KBM-7 (cell line): ENCODE data around the gene PPAN.

ENCODE experiments used
- DNase-seq: peaks from one replicate; pipeline ENCODE4 v3.0.0-alpha.2; 2015
- in situ Hi-C: fragments of 300-500 bp; cut with MboI; formaldehyde crosslinking; loops from 2 replicates; pipeline ENCODE4 v1.14.3; 2020; ENCODE audit warnings: low sequenced_read_pairs, low pct_unique_long_range_greater_than_20kb, mixed read lengths

Gene PPAN

DNA sequence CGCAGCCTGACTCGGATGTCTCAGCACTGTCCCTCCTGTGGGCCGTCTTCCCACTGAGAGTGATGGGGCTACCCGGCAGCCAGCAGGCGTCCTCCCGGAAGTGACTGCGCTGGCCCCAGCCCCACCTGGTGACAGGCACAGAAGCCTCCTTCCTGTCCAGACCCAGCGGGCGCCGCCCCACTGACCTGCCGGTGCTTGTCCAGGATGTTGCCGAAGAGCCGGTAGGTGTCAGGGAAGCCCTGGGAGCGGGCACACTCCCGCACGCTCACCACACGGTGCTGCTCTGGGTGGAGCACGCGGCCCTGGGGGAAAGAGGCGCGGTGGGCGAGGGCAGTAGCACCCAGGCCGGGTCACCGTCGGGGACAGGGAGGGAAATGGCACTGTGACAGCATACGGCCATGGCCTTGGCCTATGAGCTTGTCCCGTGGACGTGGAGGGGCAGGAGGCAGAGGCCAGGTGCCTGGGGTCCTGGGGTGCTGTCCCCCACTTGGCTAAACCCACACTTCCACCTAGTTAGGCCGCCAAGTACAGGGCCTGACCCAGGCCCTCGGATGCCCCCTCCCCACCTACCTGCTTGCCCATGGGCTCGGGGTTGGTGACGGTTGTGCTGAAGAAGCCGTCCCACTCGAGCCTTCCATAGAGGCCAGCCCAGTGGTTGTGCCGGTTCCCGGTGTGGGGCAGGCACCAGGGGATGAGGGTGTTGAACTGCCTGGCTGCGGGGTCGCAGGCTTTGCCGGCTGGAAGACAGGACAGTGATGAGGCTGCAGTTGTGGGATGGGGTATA, 29.6 kb downstream of the PPAN start:
- DNase-seq, result no peak
- in situ Hi-C loops, result no loop called here

DNA sequence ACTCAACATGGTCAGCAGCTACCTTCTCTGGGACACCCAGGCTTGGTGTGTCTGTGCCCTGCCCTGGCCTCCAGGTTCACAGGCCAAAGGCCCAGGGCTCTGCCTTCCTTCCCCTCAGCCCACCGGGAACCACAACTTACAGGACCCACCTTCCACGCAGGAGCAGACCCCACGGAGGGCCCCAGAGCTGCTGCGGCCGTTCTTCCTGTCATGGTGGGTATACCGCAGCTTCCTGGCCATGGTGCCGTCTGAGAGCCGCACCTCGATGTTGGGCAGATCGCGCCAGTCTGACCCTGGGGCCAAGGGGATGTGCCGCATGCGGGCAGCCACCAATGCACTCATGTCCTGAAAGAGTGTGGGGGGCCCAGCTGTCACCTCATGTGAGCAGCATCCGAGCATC, 30.8 kb downstream of the PPAN start:
- in situ Hi-C loops, result no loop called here

DNA sequence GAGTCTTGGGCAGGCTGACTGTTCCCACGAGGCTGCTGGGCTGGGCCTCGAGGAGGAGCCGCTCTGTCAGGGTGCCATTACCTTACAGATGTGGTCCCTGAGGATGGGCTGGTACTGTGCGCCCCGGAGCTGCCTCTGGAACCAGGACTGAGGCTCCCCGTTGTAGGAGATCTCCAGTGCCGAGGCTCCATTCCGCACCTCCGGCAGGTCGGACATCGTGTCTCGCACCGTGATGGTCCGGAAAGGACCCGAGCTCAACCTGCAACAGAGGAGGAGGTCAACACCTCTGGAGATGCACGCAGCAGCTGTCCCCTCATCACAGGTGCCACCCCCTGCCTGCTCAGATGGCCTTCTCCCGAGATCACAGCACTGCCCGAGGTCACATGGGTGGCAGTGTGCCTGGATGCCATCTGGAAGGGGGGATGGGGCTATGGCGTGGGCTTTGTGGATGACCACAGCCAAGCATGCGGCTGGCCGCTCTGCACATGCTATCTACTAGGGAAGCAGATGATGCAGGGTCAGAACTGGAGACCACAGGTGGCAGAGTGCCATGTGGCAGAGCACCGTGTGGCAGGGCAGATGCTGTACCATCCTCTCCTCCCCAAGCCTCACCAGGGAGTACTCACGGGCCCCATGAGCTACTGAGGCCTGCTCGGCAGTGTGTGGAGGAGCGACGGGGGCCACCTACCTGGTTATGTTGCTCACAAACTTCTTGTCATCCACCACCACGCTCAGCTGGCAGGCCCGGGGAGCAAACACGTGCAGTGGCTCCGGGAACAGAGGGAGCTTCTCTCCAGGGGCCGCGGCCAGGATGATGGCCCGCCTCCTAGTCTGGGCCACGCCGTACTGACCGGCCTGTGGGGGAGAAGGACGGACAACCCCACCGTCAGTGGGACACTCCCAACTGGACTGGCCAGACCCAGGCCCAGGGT, 31.9 kb downstream of the PPAN start:
- in situ Hi-C loops, result no loop called here

More for the DNA sequence above, 30.8 kb downstream of the PPAN start:
- DNase-seq, result no peak

DNA sequence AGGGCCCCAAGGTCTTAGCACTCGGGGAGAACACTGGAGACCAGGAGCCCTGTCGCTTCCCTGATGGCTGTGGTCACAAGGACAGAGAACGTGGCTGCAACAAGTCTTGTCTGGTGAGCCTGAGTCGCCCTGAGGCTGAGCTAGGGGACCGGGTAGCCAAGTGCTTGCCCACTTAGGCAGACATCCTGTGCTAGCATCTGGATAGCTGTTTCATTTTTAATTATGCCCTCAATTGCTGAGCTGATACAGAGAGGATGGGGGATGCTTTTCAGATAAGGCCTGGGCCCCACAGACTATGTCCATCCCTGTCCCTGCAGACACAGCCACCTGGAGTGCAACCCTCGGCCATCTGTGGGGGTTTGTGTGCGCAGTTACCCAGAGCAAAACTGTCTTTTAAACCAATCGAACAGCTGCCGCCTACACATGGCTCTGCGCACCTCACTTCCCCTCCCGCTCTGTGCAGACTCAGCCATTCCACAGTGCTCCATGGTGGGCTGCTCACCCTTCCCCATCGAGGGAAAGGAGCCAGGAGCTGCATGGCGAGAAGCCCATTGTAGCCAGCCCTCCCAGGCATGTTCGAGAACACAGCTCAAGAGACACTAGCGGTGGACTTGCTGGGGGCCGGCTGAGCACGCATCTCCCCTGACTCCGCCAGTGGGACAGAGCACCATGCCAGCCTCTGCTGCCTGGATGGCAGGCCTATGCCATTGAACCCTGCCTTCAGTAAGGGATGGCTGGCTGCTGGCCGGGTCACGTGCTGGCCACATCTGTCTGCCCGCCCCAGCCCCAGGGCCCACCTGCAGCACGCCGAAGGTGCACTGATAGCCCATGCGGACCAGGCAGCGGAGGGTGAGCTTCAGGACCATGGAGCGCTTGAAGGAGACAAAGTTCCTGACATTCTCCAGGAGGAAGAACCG, 33.0 kb downstream of the PPAN start:
- in situ Hi-C loops, result no loop called here
- DNase-seq, result no peak

More for the DNA sequence above, 31.9 kb downstream of the PPAN start:
- DNase-seq, result no peak

DNA sequence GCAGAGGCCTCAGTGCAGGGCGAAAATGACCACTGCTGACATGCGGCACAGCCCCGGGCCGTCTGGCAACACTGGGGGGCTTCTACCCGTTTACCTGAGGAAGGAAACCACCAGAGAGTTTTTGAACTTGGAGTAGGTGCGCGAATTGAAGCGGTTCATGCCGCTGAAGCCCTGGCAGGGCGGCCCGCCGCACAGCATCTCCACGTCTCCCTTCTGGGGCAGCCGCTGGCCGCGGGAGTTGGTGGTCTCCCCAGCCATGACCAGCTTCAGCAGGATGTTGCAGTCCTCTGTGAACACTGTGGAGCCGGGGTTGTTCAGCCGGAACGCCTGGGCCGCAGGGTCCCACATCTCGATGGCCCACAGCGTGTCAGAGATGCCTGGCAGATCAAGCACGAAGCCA, 33.8 kb downstream of the PPAN start:
- no peak for DNase-seq
- in situ Hi-C loops, result no loop called here

DNA sequence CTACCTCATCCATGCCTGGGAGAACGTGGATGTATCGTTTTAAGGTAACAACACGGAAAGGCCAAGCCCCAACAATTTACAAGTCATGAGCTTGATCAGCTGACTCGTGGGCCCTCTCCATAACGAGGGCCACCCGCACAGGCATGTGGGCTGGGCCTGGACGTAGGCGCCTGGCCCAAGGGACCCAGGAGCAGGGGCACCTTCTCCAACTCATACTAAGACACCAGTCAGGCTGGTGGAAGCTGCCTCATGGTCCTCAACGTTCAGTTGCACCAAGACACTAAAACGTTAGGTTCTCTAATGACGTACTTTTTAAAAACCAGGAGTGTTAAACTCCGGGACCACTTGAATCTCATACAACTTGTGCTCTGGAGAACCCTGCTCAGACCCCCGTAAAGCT, 35.3 kb downstream of the PPAN start:
- in situ Hi-C loops, result no loop called here
- DNase-seq, result no peak

DNA sequence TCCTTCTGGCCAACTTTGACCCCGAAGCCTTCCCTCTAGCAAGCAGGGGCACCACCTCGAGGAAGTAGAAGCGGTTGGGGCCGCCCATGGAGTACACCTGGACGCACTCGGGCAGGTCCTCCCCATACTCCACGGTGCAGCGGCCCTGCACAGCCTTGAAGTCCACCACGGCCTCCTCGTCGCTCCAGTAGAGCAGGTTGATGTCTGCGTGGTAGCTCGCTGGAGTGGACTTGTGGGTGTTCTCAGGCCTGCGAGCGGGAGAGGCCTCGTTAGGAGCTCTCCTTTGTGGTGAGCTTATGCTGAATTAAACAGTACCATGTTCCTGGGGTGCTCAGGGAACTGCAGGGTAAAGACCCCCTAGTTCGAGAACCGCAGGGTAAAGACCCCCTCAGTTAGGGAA, 35.8 kb downstream of the PPAN start:
- DNase-seq, result no peak
- in situ Hi-C loops, result no loop called here

DNA sequence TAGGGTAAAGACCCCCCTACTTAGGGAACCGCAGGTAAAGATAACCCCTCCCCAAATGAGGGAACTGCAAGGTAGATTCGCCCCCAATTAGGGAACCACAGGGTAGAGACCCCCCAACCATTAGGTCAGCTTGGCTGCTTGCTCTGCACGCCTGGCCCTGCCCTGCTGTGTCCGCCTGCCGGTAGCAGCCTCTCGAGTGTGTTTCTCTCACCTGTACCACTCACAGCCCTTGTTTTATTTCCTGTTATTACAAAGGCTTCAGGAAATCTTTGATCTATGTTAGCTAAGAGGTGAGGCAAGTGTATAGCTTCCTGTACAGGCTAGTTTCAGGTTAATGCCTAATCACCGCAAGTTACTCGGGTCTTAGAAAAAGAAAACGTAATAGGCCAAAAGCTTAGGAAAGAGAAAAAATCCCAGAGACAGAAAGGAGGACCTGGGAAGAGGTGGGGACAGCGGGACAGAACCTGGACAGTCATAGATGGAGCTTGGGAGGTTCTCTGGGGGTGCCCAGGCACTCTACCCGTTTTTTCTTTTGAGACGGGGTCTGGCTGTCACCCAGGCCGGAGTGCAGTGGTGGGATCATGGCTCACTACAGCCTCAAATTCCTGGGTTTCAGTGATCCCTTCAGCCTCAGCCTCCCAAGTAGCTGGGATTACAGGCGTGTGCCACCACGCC, 36.7 kb downstream of the PPAN start:
- in situ Hi-C loops, result no loop called here
- no peak for DNase-seq

DNA sequence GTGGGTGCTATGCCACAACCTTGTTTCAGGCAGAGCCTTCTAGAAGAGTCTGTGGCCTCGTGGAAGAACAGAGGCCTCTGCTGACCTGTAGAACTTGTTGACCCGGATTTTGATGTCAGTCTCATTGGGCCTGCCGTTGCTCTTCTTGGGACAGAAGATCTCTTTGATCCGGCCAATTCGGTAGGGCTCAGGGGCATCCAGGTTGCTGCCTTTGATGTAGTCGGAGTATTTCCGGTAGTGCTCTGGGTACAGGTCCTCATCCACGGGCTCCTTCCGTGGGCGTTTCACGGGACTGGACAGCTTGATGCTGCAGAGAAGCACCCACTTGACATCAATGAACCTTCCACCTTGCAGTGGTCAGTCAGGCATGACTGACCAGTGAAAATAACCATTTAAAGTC, 37.5 kb downstream of the PPAN start:
- in situ Hi-C loops, result no loop called here
- DNase-seq, result no peak

DNA sequence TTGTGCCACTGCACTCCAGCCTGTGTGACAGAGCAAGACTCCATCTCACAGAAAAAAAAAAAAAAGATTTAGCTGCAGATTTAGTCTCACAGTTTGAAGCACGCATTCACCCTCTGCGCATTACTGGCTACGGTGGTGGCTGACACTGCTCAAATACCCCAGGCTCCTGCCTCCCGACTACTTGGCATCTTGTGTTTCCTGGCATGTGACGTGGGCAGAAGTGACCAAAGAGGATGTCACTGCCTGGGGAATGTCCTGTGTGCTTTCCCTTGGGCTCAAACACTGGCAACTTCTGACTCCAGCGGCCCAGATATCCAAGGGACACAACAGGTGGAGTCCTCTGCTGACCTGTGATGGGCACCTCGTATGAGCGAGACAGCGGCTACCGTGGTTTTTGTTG, 38.2 kb downstream of the PPAN start:
- in situ Hi-C loops, result no loop called here
- no peak for DNase-seq

DNA sequence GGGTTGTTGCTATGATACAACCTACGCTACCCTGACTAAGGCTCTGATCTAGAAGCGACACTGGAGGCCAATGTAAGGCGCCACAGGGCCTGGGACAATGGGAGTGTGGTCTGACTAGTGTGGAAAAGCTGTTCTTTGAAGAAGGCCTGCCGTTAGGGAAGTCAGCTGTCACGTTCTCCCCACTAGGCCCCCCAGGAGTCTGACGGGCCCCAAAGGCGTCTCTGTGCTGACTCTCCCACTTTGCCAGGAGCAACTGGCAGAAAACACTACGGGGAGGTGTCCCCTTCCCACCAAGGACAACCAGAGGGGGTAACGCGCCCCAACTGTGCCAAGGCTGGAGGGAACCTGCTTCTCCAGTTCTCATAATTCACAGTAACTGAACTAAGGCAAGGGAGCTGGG, 38.9 kb downstream of the PPAN start:
- in situ Hi-C loops, result no loop called here
- DNase-seq, result no peak

DNA sequence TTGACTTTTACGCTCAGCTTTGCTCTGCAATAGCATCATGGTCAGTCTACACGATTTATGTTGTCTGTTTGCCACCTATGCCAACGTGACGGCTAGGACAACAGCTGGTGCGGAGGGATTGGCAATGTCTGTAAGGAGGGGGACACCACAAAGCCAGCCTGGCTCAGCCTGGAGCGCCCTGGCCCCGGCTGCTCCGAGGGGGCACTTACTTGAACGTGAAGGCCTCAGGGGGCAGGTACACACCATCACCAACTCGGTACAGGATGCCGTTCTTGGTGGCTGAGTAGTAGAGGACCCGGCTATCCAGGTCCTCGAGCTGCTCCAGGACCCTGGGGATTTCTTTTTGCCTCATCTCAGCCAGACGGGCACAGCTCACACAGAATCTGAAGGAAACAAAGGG, 40.0 kb downstream of the PPAN start:
- DNase-seq, result no peak
- in situ Hi-C loops, result no loop called here

DNA sequence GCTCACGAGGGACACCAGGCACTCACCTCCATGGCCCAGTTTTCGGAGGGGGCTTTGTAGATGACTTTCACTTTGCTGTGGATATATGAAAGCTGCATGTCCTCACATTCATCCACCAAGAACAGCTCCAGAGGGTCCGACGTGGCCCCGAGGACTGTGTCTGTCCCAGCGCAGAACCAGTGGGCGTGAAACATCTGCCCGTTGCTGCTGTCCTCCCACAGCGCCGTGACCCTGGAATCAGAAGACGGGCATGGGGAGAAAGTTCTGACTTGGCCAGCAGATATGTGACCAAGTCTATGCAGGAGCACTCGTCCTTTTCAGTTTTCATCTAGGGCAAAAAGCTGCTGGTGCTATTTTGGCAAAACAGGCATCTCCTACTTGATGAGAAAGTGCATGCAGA, 43.3 kb downstream of the PPAN start:
- in situ Hi-C loops, result no loop called here

DNA sequence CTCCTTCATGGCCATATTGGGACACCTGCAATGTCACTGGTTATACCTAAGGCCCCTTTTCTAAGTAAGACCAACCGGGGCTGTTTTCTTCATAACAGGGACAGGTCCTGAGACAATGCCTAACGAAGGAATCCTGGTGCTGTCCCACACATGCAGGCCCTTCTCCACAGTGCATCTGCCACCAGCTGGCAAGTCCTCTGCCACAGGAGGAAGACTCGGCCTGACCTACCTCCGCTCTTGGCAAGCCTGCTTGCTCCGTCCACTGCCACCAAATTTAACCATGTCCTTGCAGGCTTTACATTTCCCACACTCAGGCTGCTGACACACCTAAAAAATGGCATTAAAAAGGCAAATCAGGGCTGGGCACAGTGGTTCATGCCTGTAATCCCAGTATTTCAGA, 45.4 kb downstream of the PPAN start:
- no peak for DNase-seq
- in situ Hi-C loops, result no loop called here

More for the DNA sequence above, 43.3 kb downstream of the PPAN start:
- no peak for DNase-seq

DNA sequence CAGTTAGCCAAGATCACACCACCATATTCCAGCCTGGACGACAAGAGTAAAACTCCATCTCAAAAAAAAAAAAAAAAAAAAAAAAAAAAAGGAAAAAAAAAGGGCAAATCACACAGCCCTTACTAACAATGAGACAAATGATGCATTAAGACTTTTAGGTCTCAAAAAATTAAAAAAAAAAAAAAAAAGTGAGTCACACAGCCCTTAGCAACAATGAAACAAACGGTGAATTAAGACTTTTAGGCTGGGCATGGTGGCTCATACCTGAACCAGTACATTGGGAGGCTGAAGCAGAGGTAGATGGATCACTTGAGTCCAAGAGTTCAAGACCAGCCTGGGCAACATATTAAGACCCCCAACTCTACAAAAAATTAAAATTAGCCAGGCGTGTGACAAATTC, 45.9 kb downstream of the PPAN start:
- no peak for DNase-seq
- in situ Hi-C loops, result no loop called here

DNA sequence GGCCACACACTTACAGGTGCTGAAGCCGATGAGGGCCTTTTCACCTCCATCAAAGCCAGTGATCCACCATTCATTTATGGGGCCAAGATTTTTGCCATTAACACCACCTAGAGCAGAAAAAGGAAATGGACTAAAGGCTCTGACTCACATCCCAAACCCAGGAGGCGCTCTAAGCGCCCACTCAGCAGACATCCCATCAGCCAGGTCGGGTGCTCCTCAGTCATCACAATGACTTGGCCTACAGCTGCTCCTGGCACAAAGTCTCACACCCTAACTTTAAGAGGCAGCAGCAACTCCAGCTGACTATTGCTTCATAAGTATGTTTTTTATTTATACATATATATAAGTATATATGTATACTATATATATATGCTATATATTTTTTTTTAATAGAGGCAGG, 49.7 kb downstream of the PPAN start:
- DNase-seq, result no peak
- in situ Hi-C loops, result no loop called here

DNA sequence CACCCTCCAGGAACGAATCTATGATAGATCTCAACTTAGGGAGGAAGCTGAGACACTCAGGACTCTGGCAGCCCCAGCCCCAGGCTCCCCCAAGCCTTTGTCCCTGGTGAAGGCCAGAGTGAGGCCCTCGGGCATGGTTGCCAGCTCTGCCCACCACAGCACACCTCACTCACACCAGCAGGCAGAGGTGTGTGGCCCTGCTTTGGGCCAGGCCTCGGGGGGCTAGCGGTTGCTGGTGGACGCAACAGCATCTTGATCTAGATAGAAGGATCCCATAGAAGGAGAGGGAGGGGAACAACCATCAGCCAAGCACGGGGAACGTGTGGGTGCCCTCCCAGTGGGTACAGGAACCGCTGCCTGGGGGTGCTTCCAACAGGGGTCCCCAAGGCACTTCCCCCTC, 51.9 kb downstream of the PPAN start:
- DNase-seq, result no peak
- in situ Hi-C loops, result no loop called here

DNA sequence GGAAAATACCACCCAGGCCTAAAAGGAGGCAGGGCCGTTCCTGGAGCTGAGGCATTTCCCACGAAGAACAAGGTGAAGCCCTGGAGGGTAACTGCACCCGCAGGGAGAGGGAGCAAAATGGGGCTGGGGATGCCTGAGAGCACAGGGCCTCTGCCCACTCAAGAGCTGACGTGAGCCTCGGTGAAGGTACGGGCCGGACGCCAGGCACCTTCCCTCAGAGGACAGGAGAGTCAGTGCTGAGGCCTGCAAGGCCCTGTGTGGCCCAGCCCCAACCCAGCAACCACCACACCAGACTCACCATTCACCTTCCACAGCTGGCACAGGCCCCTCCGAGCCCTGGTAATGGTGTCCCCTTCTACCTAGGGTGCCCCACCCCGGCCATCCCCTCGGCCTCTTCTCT, 52.3 kb downstream of the PPAN start:
- in situ Hi-C loops, result no loop called here
- DNase-seq, result no peak

DNA sequence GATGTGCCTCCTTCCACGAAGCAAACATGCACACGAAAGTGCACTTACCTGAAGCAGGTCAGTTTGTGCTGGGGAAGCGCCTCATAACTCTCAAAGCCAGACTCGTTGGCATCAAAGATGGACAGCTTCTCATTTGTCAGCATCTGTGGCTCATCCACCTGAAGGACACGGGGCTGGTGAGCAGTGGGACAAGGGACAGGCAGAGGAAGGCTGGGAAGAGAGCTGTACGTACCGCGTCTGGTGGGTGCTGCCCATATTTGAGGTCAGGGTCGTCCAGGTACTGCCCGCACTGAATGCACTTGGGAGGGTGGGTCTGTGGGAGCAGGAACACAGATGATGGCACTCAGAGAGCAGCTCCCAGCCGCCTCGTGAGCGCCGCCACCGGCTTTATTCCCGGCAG, 53.4 kb downstream of the PPAN start:
- no peak for DNase-seq
- in situ Hi-C loops, result no loop called here
